BLaER1 (cell line): ENCODE measurements around the gene ELF5.

Source experiments
- H3K27ac ChIP-seq: shearing (Covaris generic); formaldehyde crosslinking; 2 replicates; pipeline ENCODE4 v1.8.1; 2022
- H3K27me3 ChIP-seq: shearing (Covaris generic); formaldehyde crosslinking; 2 replicates; pipeline ENCODE4 v1.8.1; 2022
- H3K36me3 ChIP-seq: shearing (Covaris generic); formaldehyde crosslinking; 2 replicates; pipeline ENCODE4 v1.8.1; 2022
- H3K4me1 ChIP-seq: shearing (Covaris generic); formaldehyde crosslinking; 2 replicates; pipeline ENCODE4 v1.8.1; 2022
- H3K4me2 ChIP-seq: shearing (Covaris generic); formaldehyde crosslinking; 2 replicates; pipeline ENCODE4 v1.8.1; 2022
- H3K4me3 ChIP-seq: shearing (Covaris generic); formaldehyde crosslinking; 2 replicates; pipeline ENCODE4 v1.8.1; 2022
- H3K9ac ChIP-seq: shearing (Covaris generic); formaldehyde crosslinking; 2 replicates; pipeline ENCODE4 v1.8.1; 2022
- H3K9me3 ChIP-seq: shearing (Covaris generic); formaldehyde crosslinking; 2 replicates; pipeline ENCODE4 v1.8.1; 2022
- H4K20me1 ChIP-seq: shearing (Covaris generic); formaldehyde crosslinking; 2 replicates; pipeline ENCODE4 v1.8.1; 2022
- Cebpa-rat ChIP-seq: shearing (Covaris generic); IDR thresholded peaks from 2 replicates; pipeline ENCODE4 v1.8.1; 2022

The ELF5 gene

DNA sequence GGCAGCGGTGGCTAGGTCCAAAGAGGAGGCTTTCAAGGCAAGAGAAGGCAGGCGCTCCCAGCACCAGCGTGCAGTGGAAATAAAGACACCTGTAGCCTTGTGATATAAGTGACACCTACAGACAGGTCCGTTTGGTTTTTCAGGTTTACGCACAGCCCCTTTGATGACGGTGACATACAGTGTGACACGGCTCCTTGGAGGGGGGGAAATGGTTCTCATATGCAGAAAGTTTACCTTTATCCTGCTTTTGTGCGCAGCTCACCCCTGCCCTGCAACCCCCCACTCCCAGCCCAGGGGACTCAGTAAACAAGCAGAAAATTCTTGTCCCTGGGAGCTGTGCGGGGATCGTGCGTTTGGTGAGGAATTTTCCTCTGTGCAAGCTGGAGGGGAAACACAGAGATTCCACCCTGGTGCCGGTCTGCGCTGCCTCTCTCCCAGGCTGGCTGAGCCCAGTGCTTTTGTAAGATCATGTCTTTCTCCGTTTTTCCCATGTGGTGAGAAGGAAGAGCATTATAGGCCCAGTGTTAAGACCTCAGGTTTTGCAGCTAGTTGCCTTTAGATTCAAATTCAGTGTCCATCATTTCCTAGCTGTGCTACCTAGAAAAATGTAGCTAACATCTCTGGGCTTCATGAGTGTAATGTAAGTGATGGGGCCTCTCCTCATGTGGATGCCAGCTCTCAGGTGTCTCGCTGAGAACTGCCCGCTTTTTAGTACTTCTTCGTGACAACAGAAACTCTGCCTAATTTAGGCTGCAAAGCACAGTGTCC, at the start of gene ELF5:
ELF5 (minus strand) TSS at position 113 of the 768 bp plus-strand sequence. CDS start 8,045 bp downstream, outside the sequence.
- Histone ChIP-seq H3K4me1 (peaks cover 9% of the 10 kb centered on the region), H3K9me3 (no peaks in the 10 kb centered on the region), H3K36me3 (no peaks in the 10 kb centered on the region), H3K4me2 (peak within 1 kb of the TSS; percentile 33), H3K9ac (no peak within 1 kb of the TSS), H4K20me1 (no peaks in the 10 kb centered on the region), H3K27ac (no peak within 1 kb of the TSS), H3K27me3 (no peaks in the 10 kb centered on the region), H3K4me3 (no peak within 1 kb of the TSS)
- TF ChIP-seq Cebpa-rat = no peak

DNA sequence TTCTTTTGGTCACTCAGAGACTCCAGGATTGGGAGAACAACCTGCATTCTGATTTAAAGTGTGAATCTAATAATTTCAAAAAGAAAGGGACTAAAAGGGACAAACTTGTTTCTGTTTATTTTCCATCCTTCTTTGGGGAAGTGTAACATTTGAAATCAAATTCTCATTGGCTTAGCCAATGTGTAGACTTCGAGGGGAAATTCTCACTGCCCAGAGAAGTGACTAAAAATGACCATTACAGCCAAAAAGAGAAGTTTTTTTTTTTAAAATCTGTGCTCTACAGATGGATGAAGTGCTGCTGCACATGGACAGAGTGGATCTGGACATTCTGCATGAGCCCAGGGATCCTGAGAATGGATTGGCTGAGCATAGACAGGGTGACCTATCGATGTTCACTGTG, 49.4 kb upstream of the ELF5 start:
- Histone ChIP-seq H3K36me3 (no peaks in the 10 kb centered on the region), H3K27me3 (no peaks in the 10 kb centered on the region), H3K9me3 (no peaks in the 10 kb centered on the region), H3K27ac (no peak overlapping the region), H4K20me1 (no peaks in the 10 kb centered on the region), H3K4me3 (no peak overlapping the region), H3K4me2 (no peak overlapping the region), H3K9ac (no peak overlapping the region), H3K4me1 (no peaks in the 10 kb centered on the region)
- TF ChIP-seq Cebpa-rat = no peak

DNA sequence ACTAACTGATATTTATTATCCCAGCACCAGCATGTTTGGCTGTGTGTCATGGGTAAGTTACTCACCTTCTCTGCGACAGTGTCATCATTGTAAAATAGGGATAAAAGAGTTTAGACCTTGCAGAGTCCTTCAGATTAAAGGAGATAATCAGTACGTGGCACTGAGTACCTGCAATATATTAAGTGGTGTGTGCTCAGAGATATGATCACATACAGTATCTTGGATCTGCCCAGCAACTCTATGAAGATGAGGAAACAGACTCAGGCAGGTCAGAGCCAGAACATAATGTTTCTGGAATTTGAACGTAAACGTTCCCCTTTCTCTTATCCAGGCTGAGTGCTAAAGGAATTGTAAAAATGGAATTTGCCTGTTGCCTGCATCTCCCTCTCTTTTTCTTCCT, 46.9 kb upstream of the ELF5 start:
- no peak overlapping the region for H3K9ac ChIP-seq
- no peak overlapping the region for H3K4me2 ChIP-seq
- H3K27me3 ChIP-seq = no peaks in the 10 kb centered on the region
- H3K9me3 ChIP-seq = no peaks in the 10 kb centered on the region
- H3K4me3 ChIP-seq = no peak overlapping the region
- H3K4me1 ChIP-seq = no peaks in the 10 kb centered on the region
- H3K27ac ChIP-seq = no peak overlapping the region
- H4K20me1 ChIP-seq = no peaks in the 10 kb centered on the region
- no peak for TF ChIP-seq Cebpa-rat
- no peaks in the 10 kb centered on the region for H3K36me3 ChIP-seq

DNA sequence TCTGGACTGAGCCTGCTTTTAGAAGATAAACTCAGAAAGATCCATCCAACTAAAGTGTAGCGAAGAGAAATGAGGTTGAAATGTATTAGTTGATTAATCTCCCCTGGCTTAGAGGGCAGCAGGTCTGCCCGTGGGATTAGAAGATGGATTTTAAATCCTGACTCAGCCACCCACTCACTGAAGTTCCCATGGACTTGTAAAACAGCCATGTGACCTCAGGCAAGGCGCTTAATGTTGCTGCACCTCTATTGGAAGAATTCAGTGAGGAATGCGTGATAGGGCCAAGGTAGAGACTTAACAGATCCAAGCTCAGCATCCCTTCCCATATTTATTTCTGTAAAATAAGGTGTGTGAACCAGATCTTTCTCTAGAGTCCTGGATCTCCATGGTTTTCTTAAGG, 45.1 kb upstream of the ELF5 start:
- H3K4me1 ChIP-seq = no peaks in the 10 kb centered on the region
- no peak overlapping the region for H3K9ac ChIP-seq
- no peak overlapping the region for H3K27ac ChIP-seq
- H3K36me3 ChIP-seq = no peaks in the 10 kb centered on the region
- peaks cover 8% of the 10 kb centered on the region; the same call in 1 of the 2 replicates for H3K9me3 ChIP-seq
- H3K27me3 ChIP-seq = no peaks in the 10 kb centered on the region
- no peak overlapping the region for H3K4me3 ChIP-seq
- H4K20me1 ChIP-seq = no peaks in the 10 kb centered on the region
- TF ChIP-seq Cebpa-rat = no peak
- no peak overlapping the region for H3K4me2 ChIP-seq

GRCh38 chr11:34558211-34558610, 44.6 kb upstream of the ELF5 start:
- Histone ChIP-seq H3K9me3 (peaks cover 8% of the 10 kb centered on the region; the same call in 1 of the 2 replicates), H3K4me1 (no peaks in the 10 kb centered on the region), H3K36me3 (no peaks in the 10 kb centered on the region), H3K4me2 (no peak overlapping the region), H3K4me3 (no peak overlapping the region), H4K20me1 (no peaks in the 10 kb centered on the region), H3K27ac (no peak overlapping the region), H3K9ac (no peak overlapping the region), H3K27me3 (no peaks in the 10 kb centered on the region)
- no peak for TF ChIP-seq Cebpa-rat

GRCh38 chr11:34552270-34552669, 38.7 kb upstream of the ELF5 start:
- TF ChIP-seq Cebpa-rat = no peak
- Histone ChIP-seq H3K4me2 (peak overlapping the region; percentile 29), H3K4me1 (peaks cover 45% of the 10 kb centered on the region), H3K9me3 (peaks cover 8% of the 10 kb centered on the region; the same call in 1 of the 2 replicates), H3K9ac (no peak overlapping the region), H4K20me1 (no peaks in the 10 kb centered on the region), H3K27me3 (no peaks in the 10 kb centered on the region), H3K4me3 (no peak overlapping the region), H3K36me3 (no peaks in the 10 kb centered on the region), H3K27ac (no peak overlapping the region)

GRCh38 chr11:34549271-34549670, 35.7 kb upstream of the ELF5 start:
- H4K20me1 ChIP-seq = no peaks in the 10 kb centered on the region

GRCh38 chr11:34548278-34548677, 34.7 kb upstream of the ELF5 start:
- Histone ChIP-seq H3K4me2 (peak overlapping the region; percentile 88), H3K27me3 (no peaks in the 10 kb centered on the region), H3K4me3 (peak overlapping the region; percentile 58), H3K9me3 (no peaks in the 10 kb centered on the region), H3K9ac (peak overlapping the region; percentile 77; the same call in 1 of the 2 replicates), H3K27ac (peak overlapping the region; percentile 90), H3K36me3 (no peaks in the 10 kb centered on the region), H4K20me1 (no peaks in the 10 kb centered on the region), H3K4me1 (peaks cover 55% of the 10 kb centered on the region)
- no peak for TF ChIP-seq Cebpa-rat

More at GRCh38 chr11:34549271-34549670, 35.7 kb upstream of the ELF5 start:
- TF ChIP-seq Cebpa-rat = no peak
- peak overlapping the region; percentile 90 for H3K27ac ChIP-seq
- no peaks in the 10 kb centered on the region for H3K36me3 ChIP-seq
- peak overlapping the region; percentile 77 for H3K9ac ChIP-seq
- 0 out of 2 replicates have a peak, but pooled peaks cover under 1% of the 10 kb centered on the region for H3K9me3 ChIP-seq
- peak overlapping the region; percentile 88 for H3K4me2 ChIP-seq
- H3K4me3 ChIP-seq = peak overlapping the region; percentile 58
- H3K27me3 ChIP-seq = no peaks in the 10 kb centered on the region
- H3K4me1 ChIP-seq = peaks cover 55% of the 10 kb centered on the region

- Histone ChIP-seq H3K4me1 (peaks cover 43% of the 10 kb centered on the region), H3K9ac (no peak overlapping the region), H3K27ac (0 out of 2 replicates have a peak overlapping the region, but pooled peaks have one; percentile 14)
Observed at GRCh38 chr11:34546511-34547209, 33.1 kb upstream of the ELF5 start.

GRCh38 chr11:34542089-34542488, 28.5 kb upstream of the ELF5 start:
- Histone ChIP-seq H4K20me1 (no peaks in the 10 kb centered on the region), H3K9me3 (no peaks in the 10 kb centered on the region), H3K4me2 (no peak overlapping the region), H3K27ac (no peak overlapping the region), H3K4me1 (peaks cover 8% of the 10 kb centered on the region), H3K9ac (no peak overlapping the region), H3K4me3 (no peak overlapping the region), H3K36me3 (no peaks in the 10 kb centered on the region), H3K27me3 (no peaks in the 10 kb centered on the region)
- no peak for TF ChIP-seq Cebpa-rat

More at GRCh38 chr11:34546511-34547209, 33.1 kb upstream of the ELF5 start:
- no peaks in the 10 kb centered on the region for H3K27me3 ChIP-seq
- no peaks in the 10 kb centered on the region for H4K20me1 ChIP-seq
- H3K4me2 ChIP-seq = peak overlapping the region; percentile 88
- H3K9me3 ChIP-seq = no peaks in the 10 kb centered on the region
- H3K36me3 ChIP-seq = no peaks in the 10 kb centered on the region
- no peak overlapping the region for H3K4me3 ChIP-seq
- TF ChIP-seq Cebpa-rat = no peak
